Retina (tissue), 1 donor: ENCODE measurements around the gene PPP1CA.
"Not testable (repeated sequence)": the region's sequence is repeated elsewhere in the genome, so short reads cannot be mapped to it uniquely, and the experiment has no call there.

Experiments
- DNase-seq: peaks from one replicate; pipeline ENCODE4 v3.0.0-alpha.2; 2016

The PPP1CA gene

GRCh38 chr11:67416416-67417335, 15.0 kb upstream of the PPP1CA start:
- DNase-seq = no peak

GRCh38 chr11:67415501-67416304, 14.0 kb upstream of the PPP1CA start, which contains the start of gene CARNS1:
Gene CARNS1 (plus strand): TSS chr11:67415678. CDS start chr11:67416200, 522 bp downstream.
- DNase-seq = no peak

- no peak for DNase-seq
Observed at GRCh38 chr11:67413266-67413849, 11.7 kb upstream of the PPP1CA start.

GRCh38 chr11:67412495-67413179, 11.0 kb upstream of the PPP1CA start:
- no peak for DNase-seq

GRCh38 chr11:67411785-67412152, 10.1 kb upstream of the PPP1CA start:
- no peak for DNase-seq

GRCh38 chr11:67410984-67411784, 9.5 kb upstream of the PPP1CA start:
- no peak for DNase-seq

GRCh38 chr11:67410369-67410831, 8.7 kb upstream of the PPP1CA start:
- DNase-seq = no peak

GRCh38 chr11:67409781-67410368, 8.2 kb upstream of the PPP1CA start:
- DNase-seq = no peak

GRCh38 chr11:67409261-67409666, 7.6 kb upstream of the PPP1CA start:
- no peak for DNase-seq

GRCh38 chr11:67408437-67409200, 7.0 kb upstream of the PPP1CA start:
- DNase-seq = no peak

- DNase-seq = no peak
Observed at GRCh38 chr11:67407688-67408163, 6.1 kb upstream of the PPP1CA start.

GRCh38 chr11:67406969-67407687, 5.5 kb upstream of the PPP1CA start:
- DNase-seq = no peak

GRCh38 chr11:67406420-67406968, 4.8 kb upstream of the PPP1CA start:
- DNase-seq = no peak

GRCh38 chr11:67405688-67406339, 4.2 kb upstream of the PPP1CA start:
- no peak for DNase-seq

GRCh38 chr11:67405196-67405567, 3.5 kb upstream of the PPP1CA start:
- DNase-seq = no peak

- no peak for DNase-seq
Observed at GRCh38 chr11:67404515-67405195, 3.0 kb upstream of the PPP1CA start.

- DNase-seq = not testable (repeated sequence)
Observed at GRCh38 chr11:67403085-67403484, 1.4 kb upstream of the PPP1CA start.

GRCh38 chr11:67402192-67402839, 658 bp upstream of the PPP1CA start:
- DNase-seq = peak; percentile 72
